AG04449 (cell line): ENCODE data around the gene STARD5.

Experiments
- CTCF ChIA-PET: fragments of 350-600 bp; formaldehyde crosslinking; extraction: SDS; loops from one replicate; lab custom pipeline; 2021; ENCODE audit warnings: antibody characterized with exemption; lab: Yijun Ruan, JAX
- POLR2A ChIA-PET: fragments of 400-600, 350-600 bp; formaldehyde crosslinking; extraction: SDS; loops from one replicate; lab custom pipeline; 2020; ENCODE audit warnings: antibody characterized with exemption, inconsistent platforms; lab: Yijun Ruan, JAX
- DNase-seq: peaks from one replicate; pipeline ENCODE4 v3.0.0-alpha.2; 2010; ENCODE audit warnings: low read depth, low spot score
- H3K4me3 ChIP-seq: 2 replicates; pipeline ENCODE4 v1.5.1; 2011; ENCODE audit warnings: low read depth, mild to moderate bottlenecking, control low read depth, low read length
- TF ChIP-seq, protein P1 (sequence below): IDR thresholded peaks from one replicate; pipeline ENCODE4 v1.5.1; 2011; ENCODE audit warnings: mild to moderate bottlenecking, moderate library complexity, low read length, control low read depth, inconsistent platforms; ENCODE audit not compliant: insufficient read depth; ENCODE audit errors: missing control alignments

STARD5 gene

DNA sequence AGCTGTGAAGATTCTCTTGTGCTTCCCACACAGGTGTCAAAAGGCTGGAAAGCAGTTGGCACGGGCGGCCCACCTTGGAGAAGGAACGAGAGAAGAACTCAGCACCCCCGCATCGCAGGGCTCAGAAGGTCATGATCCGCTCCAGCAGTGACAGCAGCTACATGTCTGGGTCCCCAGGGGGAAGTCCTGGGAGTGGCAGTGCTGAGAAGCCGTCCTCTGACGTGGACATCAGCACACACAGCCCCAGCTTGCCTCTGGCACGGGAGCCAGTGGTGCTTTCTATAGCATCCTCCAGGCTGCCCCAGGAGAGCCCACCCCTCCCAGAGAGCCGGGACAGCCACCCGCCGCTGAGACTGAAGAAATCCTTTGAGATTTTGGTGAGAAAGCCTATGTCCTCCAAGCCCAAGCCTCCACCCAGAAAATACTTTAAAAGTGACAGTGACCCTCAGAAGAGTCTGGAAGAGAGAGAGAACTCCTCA lies 31.4 kb downstream of the STARD5 start:
- no peak for DNase-seq
- POLR2A ChIA-PET, result no interaction called here
- TF ChIP-seq, protein P1, sequence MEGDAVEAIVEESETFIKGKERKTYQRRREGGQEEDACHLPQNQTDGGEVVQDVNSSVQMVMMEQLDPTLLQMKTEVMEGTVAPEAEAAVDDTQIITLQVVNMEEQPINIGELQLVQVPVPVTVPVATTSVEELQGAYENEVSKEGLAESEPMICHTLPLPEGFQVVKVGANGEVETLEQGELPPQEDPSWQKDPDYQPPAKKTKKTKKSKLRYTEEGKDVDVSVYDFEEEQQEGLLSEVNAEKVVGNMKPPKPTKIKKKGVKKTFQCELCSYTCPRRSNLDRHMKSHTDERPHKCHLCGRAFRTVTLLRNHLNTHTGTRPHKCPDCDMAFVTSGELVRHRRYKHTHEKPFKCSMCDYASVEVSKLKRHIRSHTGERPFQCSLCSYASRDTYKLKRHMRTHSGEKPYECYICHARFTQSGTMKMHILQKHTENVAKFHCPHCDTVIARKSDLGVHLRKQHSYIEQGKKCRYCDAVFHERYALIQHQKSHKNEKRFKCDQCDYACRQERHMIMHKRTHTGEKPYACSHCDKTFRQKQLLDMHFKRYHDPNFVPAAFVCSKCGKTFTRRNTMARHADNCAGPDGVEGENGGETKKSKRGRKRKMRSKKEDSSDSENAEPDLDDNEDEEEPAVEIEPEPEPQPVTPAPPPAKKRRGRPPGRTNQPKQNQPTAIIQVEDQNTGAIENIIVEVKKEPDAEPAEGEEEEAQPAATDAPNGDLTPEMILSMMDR, result no peak
- CTCF ChIA-PET, result interaction anchor here (1.3 to 3.5 kb wide), 3 partner anchors 15 to 26 kb away, joined by 3 to 22 read pairs (median 8); no protein-coding TSS in a partner anchor
- H3K4me3 ChIP-seq, result no peak overlapping the region

DNA sequence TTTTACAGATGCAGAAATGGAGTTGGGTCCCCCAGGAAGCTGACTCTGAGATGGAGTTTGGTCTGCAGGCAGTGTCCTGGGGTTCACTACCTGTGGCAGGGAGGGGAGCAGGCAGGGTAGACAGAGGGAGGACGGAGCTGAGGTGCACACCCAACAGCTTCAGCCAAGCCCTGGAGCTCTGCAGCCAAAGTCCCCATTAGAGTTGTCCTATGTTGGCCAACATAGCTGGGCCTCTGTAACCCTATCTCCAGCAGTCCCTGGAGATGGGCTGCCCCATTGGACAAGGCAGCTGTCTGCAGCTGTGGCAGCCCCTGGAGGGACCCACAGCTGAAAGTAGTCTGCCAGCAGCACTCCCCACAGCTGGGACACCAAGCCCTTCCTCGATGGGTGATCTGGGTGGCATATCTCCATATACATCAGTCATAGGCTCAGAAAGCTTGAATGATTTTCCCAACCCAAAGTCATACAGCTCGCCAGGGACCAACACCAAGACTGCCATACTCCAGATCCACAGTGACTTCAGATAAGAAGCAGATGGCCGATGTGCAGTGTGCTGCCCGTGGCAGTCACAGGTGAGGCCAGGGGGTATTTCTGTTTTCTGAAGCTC lies 31.9 kb downstream of the STARD5 start:
- POLR2A ChIA-PET, result no interaction called here
- no peak for DNase-seq
- CTCF ChIA-PET, result interaction anchor here (0.9 to 3.5 kb wide), 5 partner anchors 16 to 186 kb away, joined by 3 to 22 read pairs (median 6); no protein-coding TSS in a partner anchor
- no peak overlapping the region for H3K4me3 ChIP-seq
- TF ChIP-seq, protein P1, result no peak

DNA sequence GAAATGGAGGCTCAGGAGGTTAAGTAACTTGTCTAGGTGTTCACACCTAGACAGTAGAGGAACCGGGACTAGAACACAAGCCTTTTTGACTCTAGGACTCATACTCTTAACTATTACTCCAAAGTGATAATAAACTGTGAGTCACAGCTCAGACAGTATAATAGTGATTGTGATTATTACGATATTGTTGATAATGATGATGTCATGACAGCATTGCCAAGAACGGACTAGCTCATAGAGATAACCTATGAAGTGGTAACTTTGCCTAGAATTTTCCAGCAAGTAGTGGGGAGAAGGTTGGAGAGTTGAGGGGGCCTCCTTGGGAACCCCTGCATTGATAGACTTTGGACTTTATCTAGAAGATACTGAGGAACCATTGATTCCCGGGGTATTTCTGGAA lies 34.0 kb downstream of the STARD5 start:
- CTCF ChIA-PET, result interaction anchor here (0.8 to 3.5 kb wide), 3 partner anchors 15 to 47 kb away, joined by 3 to 22 read pairs (median 9); no protein-coding TSS in a partner anchor
- TF ChIP-seq, protein P1, result no peak
- no peak overlapping the region for H3K4me3 ChIP-seq
- POLR2A ChIA-PET, result no interaction called here
- no peak for DNase-seq

DNA sequence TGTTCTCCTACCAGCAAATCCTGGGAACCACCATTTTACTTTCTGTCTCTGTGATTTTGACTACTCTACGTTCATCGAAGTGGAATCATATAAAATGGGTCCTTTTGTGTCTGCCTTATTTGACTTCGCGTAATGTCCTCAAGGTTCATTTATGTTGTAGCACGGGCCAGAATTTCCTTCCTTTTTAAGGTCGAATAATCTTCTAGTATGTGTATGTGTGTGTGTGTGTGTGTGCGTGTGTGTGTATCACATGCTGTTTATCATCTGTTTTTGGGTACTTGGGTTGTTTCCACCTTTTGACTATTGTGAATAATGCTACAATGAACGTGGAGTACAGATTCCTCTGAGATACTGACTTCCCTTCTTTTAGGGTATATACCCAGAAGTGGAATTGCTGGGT lies 35.3 kb downstream of the STARD5 start:
- no peak overlapping the region for H3K4me3 ChIP-seq
- TF ChIP-seq, protein P1, result no peak
- ChIA-PET POLR2A (no interaction called here), CTCF (interaction anchor here (1.9 kb wide), 1 partner anchor 22 kb away, joined by 9 read pairs; no protein-coding TSS in a partner anchor)
- no peak for DNase-seq

DNA sequence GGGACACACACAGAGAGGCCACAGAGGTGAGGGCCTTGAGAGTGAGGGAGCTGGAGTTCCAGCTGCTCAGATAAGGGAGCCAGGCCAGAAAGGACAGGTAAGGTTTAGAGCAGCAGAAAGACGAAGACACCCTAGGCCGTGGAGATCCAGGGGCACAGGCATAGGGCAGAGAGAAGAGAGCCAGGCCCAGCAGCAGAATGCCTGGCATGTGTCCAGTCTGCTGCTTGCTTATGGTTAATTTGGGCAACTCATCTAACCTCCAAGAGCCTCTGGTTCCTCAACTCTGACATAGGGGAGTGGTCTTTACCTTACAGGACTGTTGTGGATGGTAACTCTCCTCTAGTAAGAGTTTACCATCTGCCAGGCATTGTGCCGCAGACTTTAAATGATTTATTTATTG lies 35.9 kb downstream of the STARD5 start:
- no peak overlapping the region for H3K4me3 ChIP-seq
- ChIA-PET POLR2A (no interaction called here), CTCF (interaction anchor here (0.9 to 3.0 kb wide), 4 partner anchors 14 to 113 kb away, joined by 3 to 34 read pairs (median 13); no protein-coding TSS in a partner anchor)
- TF ChIP-seq, protein P1, result no peak
- no peak for DNase-seq

DNA sequence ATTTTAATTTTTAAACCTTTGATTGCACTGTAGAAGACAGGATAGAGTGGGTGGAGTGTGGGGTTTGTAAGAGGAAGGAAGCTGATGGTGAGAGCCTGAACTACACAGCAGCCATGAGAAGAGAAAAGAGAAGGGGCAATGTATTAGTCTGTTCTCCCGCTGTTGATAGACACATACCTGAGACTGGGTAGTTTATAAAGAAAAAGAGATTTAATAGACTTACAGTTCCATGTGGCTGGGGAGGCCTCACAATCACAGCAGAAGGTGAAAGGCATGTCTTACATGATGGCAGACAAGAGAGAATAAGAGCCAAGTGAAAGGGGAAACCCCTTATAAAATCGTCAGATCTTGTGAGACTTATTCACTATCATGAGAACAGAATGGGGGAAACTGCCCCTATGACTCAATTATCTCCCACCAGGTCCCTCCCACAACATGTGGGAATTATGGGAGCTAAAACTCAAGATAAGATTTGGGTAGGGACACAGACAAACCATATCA lies 37.3 kb downstream of the STARD5 start:
- POLR2A ChIA-PET, result no interaction called here
- no peak for DNase-seq
- CTCF ChIA-PET, result interaction anchor here (2.7 to 3.0 kb wide), 2 partner anchors 12 to 20 kb away, joined by 22 to 34 read pairs; no protein-coding TSS in a partner anchor
- TF ChIP-seq, protein P1, result no peak
- no peak overlapping the region for H3K4me3 ChIP-seq
